GM21528 (cell line): Measurements from ENCODE around the gene HACD2.

ENCODE experiments used
- ATAC-seq: cut with Tn5 transposase; IDR thresholded peaks from one replicate; pipeline ENCODE4 v1.9.1; 2021; ENCODE audit warnings: mild to moderate bottlenecking, moderate library complexity; ENCODE audit not compliant: unreplicated experiment, low FRiP score

The HACD2 gene

DNA sequence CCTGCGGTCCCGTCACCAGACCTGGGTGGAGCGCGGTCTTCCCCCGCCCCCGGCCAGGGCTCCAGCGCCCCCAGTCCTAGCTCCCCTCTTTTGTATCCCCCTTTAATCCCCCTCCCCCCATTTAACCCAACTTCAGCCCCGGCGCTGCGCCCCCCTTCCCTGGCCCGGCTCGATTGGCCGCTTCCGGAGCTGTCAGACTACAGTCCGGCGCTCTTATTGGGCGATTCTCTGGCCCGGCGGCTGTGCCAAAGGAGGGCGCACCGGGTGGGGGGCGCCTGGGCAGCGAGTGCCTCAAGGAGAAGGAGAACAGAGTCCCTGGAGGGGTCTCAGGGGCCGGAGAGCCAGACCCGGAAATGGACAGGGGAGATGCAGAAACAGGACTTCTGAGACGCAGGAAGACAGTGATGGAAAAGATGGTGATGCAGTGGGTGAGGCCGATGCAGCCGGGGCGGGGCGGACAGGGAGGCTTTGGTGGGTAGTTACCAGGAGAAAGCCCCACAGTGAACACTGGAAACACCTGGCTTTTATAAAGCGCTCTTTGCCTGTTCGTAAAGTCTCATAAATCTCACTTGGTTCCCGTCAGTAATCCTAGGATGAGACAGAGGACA is 134.8 kb downstream of the HACD2 start:
- no peak for ATAC-seq

DNA sequence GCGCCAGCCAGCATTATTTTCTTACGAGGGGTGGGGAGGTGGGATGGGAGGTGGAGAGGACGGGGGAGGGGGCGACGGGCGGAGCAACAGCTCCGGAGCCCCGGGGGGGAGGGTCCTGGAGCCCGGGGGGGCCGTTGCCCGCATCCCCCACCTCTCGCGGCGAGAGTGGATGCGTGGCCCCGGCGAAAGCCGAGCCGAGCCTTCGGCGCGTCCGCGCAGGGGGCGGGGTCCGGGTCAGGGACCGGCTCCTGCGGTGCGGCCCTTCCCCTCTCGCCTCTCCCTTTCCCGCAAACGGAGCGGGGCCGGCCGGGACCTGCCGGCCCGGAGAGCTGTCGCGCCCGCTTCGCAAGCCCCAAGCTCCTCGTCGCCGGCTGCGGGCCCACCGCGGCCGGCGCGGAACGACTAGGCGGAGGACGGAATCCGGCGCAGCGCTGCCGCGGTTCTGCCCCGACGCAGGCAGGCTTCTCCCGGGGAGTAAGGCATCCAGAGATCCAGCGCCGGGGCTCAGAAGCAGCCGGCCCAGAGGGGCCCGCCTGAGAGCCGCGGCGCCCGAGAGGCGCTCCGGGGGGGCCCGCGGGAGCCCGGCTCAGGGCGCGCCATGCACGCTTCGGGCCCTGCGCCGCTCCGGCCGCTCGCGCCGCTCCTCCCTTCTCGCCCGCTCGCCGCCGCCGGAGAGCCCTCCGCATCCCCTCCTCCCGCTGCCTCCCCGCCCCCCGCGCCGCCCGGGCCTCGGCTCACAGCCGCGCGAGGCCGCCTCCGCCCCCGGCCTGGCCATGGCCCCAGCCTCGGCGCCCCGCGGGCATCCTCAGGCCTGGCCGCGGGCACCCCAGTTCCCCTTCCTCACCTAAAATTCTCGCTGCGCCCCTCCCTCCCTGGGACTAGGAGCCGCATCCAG is 135.5 kb downstream of the HACD2 start:
- ATAC-seq: no peak

DNA sequence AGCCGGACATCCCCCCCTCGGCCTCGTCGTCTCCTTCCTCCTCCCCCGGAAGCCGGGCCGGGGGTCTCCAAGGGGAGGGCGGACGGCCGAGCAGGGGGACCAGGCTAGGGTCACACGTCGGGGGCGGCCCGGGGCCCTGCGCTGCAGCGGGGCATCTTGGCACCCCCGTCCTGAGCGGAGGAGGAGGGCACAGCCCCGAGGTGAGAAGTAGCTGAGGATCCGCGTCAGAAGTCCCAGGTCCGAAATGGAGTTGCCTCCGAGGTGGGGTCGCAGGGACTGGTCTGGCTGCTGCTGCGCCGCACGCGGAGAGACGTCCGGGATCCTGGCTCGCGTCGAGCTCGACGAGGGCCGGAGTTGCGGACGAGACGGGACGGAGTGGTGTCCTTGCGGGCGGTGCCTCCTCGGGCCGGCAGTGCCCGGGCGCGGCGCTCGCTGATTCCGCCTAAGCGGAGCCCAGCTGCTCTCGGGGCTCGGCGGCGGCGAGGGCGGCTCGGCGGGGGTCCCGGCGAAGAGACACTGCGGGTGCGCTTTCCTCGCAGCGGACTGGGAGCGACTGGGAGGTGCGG is 136.2 kb downstream of the HACD2 start, which contains the start of gene ADCY5:
ADCY5 (minus strand) TSS at position 555 of the 566 bp plus-strand sequence; CDS start at position 10, 545 bp downstream.
- no peak for ATAC-seq

DNA sequence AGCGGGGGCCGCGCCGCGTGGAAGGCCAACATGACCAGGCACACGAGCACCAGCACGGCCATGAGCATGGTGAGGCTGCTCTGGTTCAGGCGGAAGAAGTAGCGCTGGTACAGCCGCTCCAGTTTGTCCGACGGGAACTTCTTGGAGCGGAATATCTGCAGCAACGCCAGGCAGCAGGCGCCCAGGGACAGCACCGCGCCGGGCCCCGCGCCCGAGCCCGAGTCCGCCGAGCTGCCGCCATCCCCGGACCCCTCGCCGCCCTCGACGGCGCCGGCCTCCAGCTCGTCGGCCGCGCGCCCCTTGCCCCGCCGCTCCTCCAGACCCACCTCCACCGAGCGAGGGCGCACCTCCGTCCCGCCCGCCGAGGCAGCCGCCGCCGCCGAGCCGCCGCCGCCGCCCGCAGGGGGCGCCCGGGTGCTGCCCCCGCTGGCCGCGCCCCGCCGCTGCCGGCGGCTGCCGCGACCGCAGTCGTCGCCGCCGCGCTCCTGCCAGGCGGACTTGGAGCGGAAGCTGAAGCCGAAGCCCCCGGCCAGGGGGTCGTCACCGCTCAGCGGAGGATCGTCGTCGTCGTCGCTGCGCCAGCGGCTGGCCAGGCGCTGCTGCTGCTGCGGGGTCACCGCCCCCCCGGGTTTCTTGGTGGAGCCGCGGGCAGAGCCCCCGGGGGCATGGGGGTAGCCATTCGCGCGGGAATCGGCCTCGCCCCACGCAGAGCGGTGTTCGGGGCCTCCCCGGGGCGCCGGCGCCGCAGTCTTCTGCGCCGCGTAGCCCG is 136.9 kb downstream of the HACD2 start:
- ATAC-seq: no peak

DNA sequence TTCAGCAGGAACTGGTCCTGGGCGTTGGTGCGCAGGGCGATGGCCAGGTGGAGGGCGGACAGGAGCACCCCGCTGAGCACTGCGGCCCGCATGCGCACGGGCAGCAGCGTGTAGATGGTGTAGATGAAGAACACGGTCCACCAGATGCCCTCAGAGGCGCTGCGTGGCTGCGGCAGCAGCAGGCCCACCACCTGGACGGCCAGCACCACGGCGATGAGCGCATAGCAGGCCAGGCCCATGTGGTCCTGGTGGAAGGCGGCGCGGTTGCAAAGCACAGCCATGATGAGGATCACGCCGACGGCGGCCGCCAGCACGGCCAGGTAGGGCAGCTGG is 137.5 kb downstream of the HACD2 start:
- no peak for ATAC-seq

DNA sequence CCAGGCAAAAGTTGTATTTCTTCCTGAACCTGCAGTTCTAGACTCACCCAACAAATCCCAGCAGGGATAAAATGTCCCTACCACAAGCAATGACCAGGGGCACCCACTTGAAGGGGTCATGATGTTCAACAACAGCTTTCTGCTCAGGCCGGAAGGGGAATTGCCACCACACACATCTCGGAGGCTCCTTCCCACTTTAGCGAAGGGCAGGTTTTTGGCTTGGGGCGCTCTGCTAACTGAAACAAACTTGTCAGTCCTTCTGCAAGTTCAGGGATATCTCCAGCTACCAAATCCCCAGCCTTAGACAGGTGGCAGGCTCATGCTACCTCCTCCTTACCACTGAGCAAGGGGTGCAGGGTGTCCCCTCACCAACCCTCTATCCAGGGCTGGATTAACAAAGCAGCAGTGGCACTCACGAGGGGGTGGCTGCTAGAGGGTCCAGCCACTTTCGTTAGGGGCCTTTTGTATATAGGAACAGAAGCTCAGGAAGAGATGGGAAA is 138.2 kb downstream of the HACD2 start:
- ATAC-seq: no peak

DNA sequence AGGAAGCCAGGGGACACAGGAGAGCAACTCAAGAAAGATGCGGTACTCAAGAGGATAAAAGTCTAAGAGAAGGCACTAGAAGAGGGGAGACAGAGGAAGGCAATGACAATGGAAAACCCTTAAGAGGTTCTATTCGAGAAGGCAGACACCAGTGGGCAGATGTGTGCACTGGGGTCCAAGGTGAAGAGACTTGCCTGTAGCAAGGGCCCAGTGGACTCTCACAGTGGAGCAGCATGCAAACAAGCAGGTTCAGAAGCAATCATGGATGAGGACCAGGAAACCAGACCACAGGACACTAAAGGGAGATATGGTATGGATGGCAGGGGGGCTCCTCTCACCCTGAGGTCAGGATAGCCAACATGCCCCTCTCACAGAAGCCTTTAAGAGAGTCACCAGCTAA is 138.6 kb downstream of the HACD2 start:
- ATAC-seq: no peak

DNA sequence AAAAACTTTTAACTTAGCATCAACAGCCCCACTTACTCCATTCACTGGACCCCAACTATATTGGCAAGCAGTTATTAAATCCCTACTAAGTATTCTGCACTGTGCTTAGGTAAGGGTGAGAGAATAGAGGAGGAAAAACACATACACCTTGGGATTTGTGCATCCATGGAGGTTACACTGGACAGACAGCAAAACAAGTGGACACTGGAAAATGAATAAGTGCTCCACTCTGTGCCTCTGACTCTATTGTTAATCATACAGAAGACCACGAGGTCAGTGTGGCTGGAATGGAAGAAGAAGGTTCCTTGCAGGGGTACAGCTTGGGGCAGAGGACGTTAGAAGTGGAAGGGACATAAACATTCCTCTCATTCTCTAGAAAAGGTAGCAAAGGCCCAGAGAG is 139.2 kb downstream of the HACD2 start:
- ATAC-seq: no peak

DNA sequence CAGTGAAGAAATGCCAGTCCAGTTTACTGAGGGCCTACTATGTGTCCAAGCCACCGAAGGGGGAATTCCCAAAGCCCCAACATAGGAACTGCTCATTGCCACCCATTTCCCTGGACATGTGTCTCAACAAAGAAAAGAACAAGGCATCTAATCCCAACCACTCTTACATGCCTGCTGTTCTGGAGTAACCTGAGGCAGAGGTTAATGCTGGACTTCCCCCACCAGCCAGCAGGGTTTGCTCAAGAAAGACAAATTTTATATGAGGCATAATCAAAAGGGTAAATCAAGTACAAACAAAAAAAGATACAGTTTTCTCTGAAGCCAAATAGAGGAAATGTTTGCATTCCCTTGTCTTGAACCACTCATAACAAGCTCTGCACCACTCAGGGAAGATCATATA is 140.1 kb downstream of the HACD2 start:
- ATAC-seq: no peak

DNA sequence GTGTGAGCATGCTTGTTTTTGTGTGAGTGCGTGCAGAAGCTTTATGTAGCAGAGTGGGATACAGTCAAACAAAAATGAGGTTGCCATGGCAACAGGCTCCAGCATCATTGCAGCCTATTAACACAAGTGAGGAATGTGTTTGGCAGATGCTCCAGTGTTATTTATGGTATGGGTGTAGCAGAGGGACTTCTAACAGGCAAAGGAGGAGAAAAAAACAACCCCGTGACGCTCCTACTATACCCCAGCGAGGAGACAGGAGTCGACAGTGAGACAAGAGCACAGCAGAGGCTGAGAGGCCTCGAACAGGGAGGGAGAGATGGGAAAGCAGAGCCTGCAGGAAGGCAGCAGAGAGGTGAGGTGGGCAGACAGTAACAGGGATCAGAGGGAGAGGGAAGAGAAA is 140.8 kb downstream of the HACD2 start:
- no peak for ATAC-seq

DNA sequence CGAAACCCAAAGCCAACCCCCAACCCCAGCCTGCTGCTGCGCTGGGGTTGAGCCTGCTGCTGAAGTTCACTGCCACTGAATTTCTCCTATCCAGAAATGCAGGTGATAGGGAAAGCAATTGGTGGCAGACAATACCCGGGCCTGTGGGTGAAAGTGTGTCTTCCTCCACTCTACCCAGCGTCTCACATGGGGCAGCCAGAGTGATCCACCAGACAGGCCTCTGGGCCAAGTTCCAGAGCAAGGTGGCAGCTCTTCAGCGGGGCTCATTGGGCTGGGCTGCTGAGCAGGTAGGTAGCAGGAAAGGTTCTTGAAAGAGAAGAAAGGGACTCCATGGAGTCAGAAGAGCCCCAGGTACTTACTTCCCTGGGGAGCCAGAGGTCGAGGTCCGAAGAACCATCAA is 141.9 kb downstream of the HACD2 start:
- no peak for ATAC-seq

DNA sequence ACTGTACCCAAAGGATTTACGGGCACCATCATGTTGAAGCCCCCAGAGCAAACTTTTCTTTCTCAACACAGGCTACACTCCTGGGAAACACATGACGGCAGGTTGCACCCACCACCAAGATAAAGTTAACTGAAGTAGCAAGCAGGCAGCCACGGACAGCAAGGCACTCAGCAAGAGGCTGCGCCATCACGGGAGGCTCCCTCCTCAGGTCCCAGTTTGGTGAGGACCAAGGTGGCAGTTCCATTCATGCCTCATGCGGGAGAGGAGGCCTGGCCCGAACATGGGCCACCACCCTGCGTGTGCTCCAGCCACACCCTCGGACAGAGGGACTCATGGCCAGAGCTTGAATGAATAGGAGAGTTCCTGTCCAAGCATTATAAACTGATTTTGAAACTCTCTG is 142.7 kb downstream of the HACD2 start:
- ATAC-seq: no peak
